NCI-H2171 (cell line): ENCODE data around the gene KRT13.

Experiments
- DNase-seq: peaks from one replicate; lab custom pipeline; 2025; lab: John Stamatoyannopoulos, UW

KRT13 gene

GRCh38 chr17:41519501-41520224 lies 14.3 kb upstream of the KRT13 start:
- DNase-seq = peak; percentile 89

- DNase-seq = peak; percentile 76
These were observed 13.5 kb upstream of the KRT13 start, which contains the start of gene KRT15 for GRCh38 chr17:41518789-41519449. TSS of gene KRT15 (minus strand) at chr17:41518890. CDS start at chr17:41518827, 63 bp downstream.

- DNase-seq = no peak
These were observed 12.6 kb upstream of the KRT13 start for GRCh38 chr17:41518031-41518430.

GRCh38 chr17:41516830-41517283 lies 11.4 kb upstream of the KRT13 start:
- no peak for DNase-seq

GRCh38 chr17:41516147-41516829 lies 10.9 kb upstream of the KRT13 start:
- DNase-seq = no peak

- DNase-seq = no peak
These were observed 7.7 kb upstream of the KRT13 start for GRCh38 chr17:41513168-41513547.

GRCh38 chr17:41512546-41513167 lies 7.2 kb upstream of the KRT13 start:
- no peak for DNase-seq

GRCh38 chr17:41511716-41512115 lies 6.3 kb upstream of the KRT13 start:
- no peak for DNase-seq

GRCh38 chr17:41511116-41511515 lies 5.7 kb upstream of the KRT13 start:
- DNase-seq = no peak

- DNase-seq = no peak
These were observed 5.0 kb upstream of the KRT13 start for GRCh38 chr17:41510251-41511065.

- no peak for DNase-seq
These were observed 2.0 kb upstream of the KRT13 start for GRCh38 chr17:41507315-41507880.

- no peak for DNase-seq
These were observed 676 bp upstream of the KRT13 start for GRCh38 chr17:41505809-41506767.

GRCh38 chr17:41504246-41504977 lies 1.0 kb downstream of the KRT13 start:
- no peak for DNase-seq

- DNase-seq = no peak
These were observed 2.2 kb downstream of the KRT13 start for GRCh38 chr17:41503202-41503601.

- DNase-seq = no peak
These were observed 5.1 kb downstream of the KRT13 start for GRCh38 chr17:41500131-41500911.

- DNase-seq = no peak
These were observed 5.7 kb downstream of the KRT13 start for GRCh38 chr17:41499714-41500113.

GRCh38 chr17:41498276-41498675 lies 7.1 kb downstream of the KRT13 start:
- no peak for DNase-seq

- DNase-seq = no peak
These were observed 8.5 kb downstream of the KRT13 start for GRCh38 chr17:41496803-41497484.
